HepG2 (cell line): ENCODE data around the gene HELLS. TPM values are rescaled to one million over a fixed set of nuclear protein-coding genes. Genes with fewer than 3 reads are reported as not detected.

Source experiments
- ATAC-seq: fragments of 200-7000 bp; cut with Tn5 transposase; 3 replicates; pipeline ENCODE4 v1.9.1; 2020; ENCODE audit warnings: mild to moderate bottlenecking, moderate library complexity
- BruUV-seq: library from RNA; stranded (reverse); fragments of 400-500 nt; replicated peaks from 2 replicates; lab custom pipeline; 2021; lab: Mats Ljungman, UMichigan
- CTCF ChIA-PET: fragments of 300-600 bp; formaldehyde crosslinking; extraction: SDS; loops from one replicate; lab custom pipeline; 2021; ENCODE audit warnings: low total read pairs, inconsistent platforms, low intra/inter-chr PET ratio; lab: Yijun Ruan, JAX
- POLR2A ChIA-PET: fragments of 350-600 bp; sonication (Branson Sonifier 250); formaldehyde crosslinking; loops from one replicate; lab custom pipeline; 2020; ENCODE audit warnings: antibody characterized with exemption, inconsistent platforms; lab: Yijun Ruan, JAX
- DNase-seq: peaks from one replicate; pipeline ENCODE4 v3.0.0-alpha.2; 2015; ENCODE audit warnings: low spot score
- FAIRE-seq: peaks from 3 replicates; lab custom pipeline; 2011; peaks lifted over from hg19 to GRCh38; lab: Jason Lieb, UNC
- H2AFZ ChIP-seq: one replicate; pipeline ENCODE4 v1.6.1; 2011; ENCODE audit warnings: low read length, inconsistent platforms
- H3K27ac ChIP-seq: fragments of 300-600 bp; 3 replicates; pipeline ENCODE4 v1.8.0; 2011; ENCODE audit warnings: mixed run types, mild to moderate bottlenecking, mixed read lengths, low read length, inconsistent platforms; ENCODE audit not compliant: insufficient read depth; ENCODE audit errors: extremely low read length
- H3K27me3 ChIP-seq, 2 experiments: fragments of 200-600 bp in 1 of 2; 2 replicates in 1 of 2; 3 replicates in 1 of 2; pipeline versions ENCODE4 v1.6.0 to v1.8.0; 2011; ENCODE audit warnings: low read length in 2 of 2, mild to moderate bottlenecking in 2 of 2, moderate library complexity in 2 of 2, inconsistent platforms in 1 of 2; ENCODE audit not compliant: insufficient read depth in 2 of 2, control insufficient read depth in 1 of 2
- H3K36me3 ChIP-seq, 2 experiments: fragments of 200-600 bp in 1 of 2; replicated peaks in 1 of 2; 2 replicates in 1 of 2; 3 replicates in 1 of 2; pipeline versions ENCODE4 v1.5.1 to v1.8.0; 2011; ENCODE audit warnings: low read length in 2 of 2, inconsistent platforms in 1 of 2; ENCODE audit not compliant: insufficient read depth in 2 of 2, control insufficient read depth in 1 of 2
- H3K4me1 ChIP-seq: 2 replicates; pipeline ENCODE4 v1.5.1; 2012; ENCODE audit warnings: low read length, inconsistent platforms; ENCODE audit not compliant: insufficient read depth
- H3K4me2 ChIP-seq: 2 replicates; pipeline ENCODE4 v1.6.0; 2011; ENCODE audit warnings: low read depth, low read length, inconsistent platforms
- H3K4me3 ChIP-seq, 3 experiments: fragments of 200-600 bp in 1 of 3; sonication (generic), shearing (Covaris generic) in 1 of 3; replicated peaks in 1 of 3; 2 replicates each; pipeline ENCODE4 v1.5.1; 2011 to 2016; ENCODE audit warnings: low read length in 3 of 3, inconsistent platforms in 2 of 3, low read depth in 2 of 3, mild to moderate bottlenecking in 2 of 3, control low read depth in 1 of 3, mixed read lengths in 1 of 3; ENCODE audit not compliant: insufficient read depth in 1 of 3
- H3K79me2 ChIP-seq: one replicate; pipeline ENCODE4 v1.6.1; 2011; ENCODE audit warnings: low read length, inconsistent platforms; ENCODE audit not compliant: insufficient read depth
- H3K9ac ChIP-seq: 2 replicates; pipeline ENCODE4 v1.6.0; 2011; ENCODE audit warnings: mild to moderate bottlenecking, low read depth, low read length, inconsistent platforms; ENCODE audit not compliant: insufficient read depth
- H3K9me3 ChIP-seq: 2 replicates; pipeline ENCODE4 v1.5.1; 2012; ENCODE audit warnings: mild to moderate bottlenecking, low read length
- H4K20me1 ChIP-seq: 2 replicates; pipeline ENCODE4 v1.6.0; 2011; ENCODE audit warnings: inconsistent platforms, mild to moderate bottlenecking, low read length, moderate library complexity; ENCODE audit not compliant: insufficient read depth
- AKAP8 ChIP-seq: sonication (generic); formaldehyde crosslinking; IDR thresholded peaks from 2 replicates; pipeline ENCODE4 v1.5.1; 2020; ENCODE audit warnings: mild to moderate bottlenecking, missing genetic modification reagents
- CENPT ChIP-seq: sonication (generic); formaldehyde crosslinking; IDR thresholded peaks from 2 replicates; pipeline ENCODE4 v1.8.0; 2022; ENCODE audit warnings: low read depth, mild to moderate bottlenecking, moderate library complexity, missing genetic modification reagents
- CENPX ChIP-seq: sonication (generic); formaldehyde crosslinking; IDR thresholded peaks from 2 replicates; pipeline ENCODE4 v1.9.0; 2021; ENCODE audit warnings: mild to moderate bottlenecking, missing genetic modification reagents, moderate library complexity
- ETV5 ChIP-seq: IDR thresholded peaks from 2 replicates; pipeline ENCODE4 v1.6.1; 2018; ENCODE audit warnings: missing biosample characterization, missing genetic modification reagents, inconsistent platforms, borderline replicate concordance
- TEAD2 ChIP-seq: sonication (generic); formaldehyde crosslinking; IDR thresholded peaks from 2 replicates; pipeline ENCODE4 v1.9.0; 2021; ENCODE audit warnings: missing genetic modification reagents
- ZFP36 ChIP-seq: fragments of 150-350 bp; IDR thresholded peaks from 2 replicates; pipeline ENCODE4 v1.6.1; 2018; ENCODE audit warnings: borderline replicate concordance, low read length, low read depth; ENCODE audit not compliant: partially characterized antibody
- ZNF510 ChIP-seq: sonication (generic); formaldehyde crosslinking; IDR thresholded peaks from 2 replicates; pipeline ENCODE4 v1.4.0; 2020; ENCODE audit warnings: low read depth, mild to moderate bottlenecking, missing genetic modification reagents
- WGBS: methylation state at CpG from one replicate; pipeline ENCODE4 v1.1.6; 2017; ENCODE audit warnings: low lambda C conversion rate; 5-methylcytosine and 5-hydroxymethylcytosine counted together
- in situ Hi-C: cut with HindIII; loops from 2 replicates; pipeline ENCODE4 v1.10.0; 2017; ENCODE audit warnings: low pct_unique_long_range_greater_than_20kb; ENCODE audit not compliant: extremely low pct_ligation_motif_present
- intact Hi-C: fragments of 100-400 bp; cut with micrococcal nuclease; formaldehyde crosslinking; loops from one replicate; pipeline ENCODE4 v1.10.0; 2022; ENCODE audit not compliant: unreplicated experiment
- polyA plus RNA-seq, 8 experiments: library from polyadenylated mRNA; depleted of rRNA in 3 of 8; stranded (reverse) in 7 of 8; unstranded in 1 of 8; fragments of >200 nt; fragmentation: Illumina TruSeq in 4 of 8; extraction: Trizol in 4 of 8; gene quantifications; 2 replicates each; pipeline versions ENCODE4 v1.2.1 to v1.2.3, GENCODE V29; 2011 to 2016; ENCODE audit warnings: low read depth in 4 of 8, missing spikeins in 1 of 8, mixed read lengths in 1 of 8; ENCODE audit not compliant: insufficient read depth in 1 of 8
- total RNA-seq, 5 experiments: library from RNA; depleted of rRNA; stranded (reverse); fragments of >200 nt; fragmentation: Illumina TruSeq; extraction: Trizol; gene quantifications; 2 replicates each; pipeline ENCODE4 v1.2.3, GENCODE V29; 2016; ENCODE audit warnings: low read depth in 1 of 5
- TF ChIP-seq, protein P1 (sequence below): sonication (generic); formaldehyde crosslinking; IDR thresholded peaks from 2 replicates; pipeline ENCODE4 v1.4.0; 2020; ENCODE audit warnings: missing genetic modification reagents, borderline replicate concordance
- TF ChIP-seq, protein P2 (sequence below): sonication (generic); formaldehyde crosslinking; IDR thresholded peaks from 2 replicates; pipeline ENCODE4 v1.4.0; 2020; ENCODE audit warnings: missing genetic modification reagents
- TF ChIP-seq, protein P3 (sequence below): sonication (generic); formaldehyde crosslinking; IDR thresholded peaks from 2 replicates; pipeline ENCODE4 v1.5.1; 2020; ENCODE audit warnings: mild to moderate bottlenecking, missing genetic modification reagents, borderline replicate concordance
- TF ChIP-seq, protein P4 (sequence below): sonication (generic); formaldehyde crosslinking; IDR thresholded peaks from 2 replicates; pipeline ENCODE4 v1.5.0; 2020; ENCODE audit warnings: missing genetic modification reagents

Gene HELLS
- total and polyA plus RNA-seq, 2 of the 13 experiments (the other 11 are each of a cell fraction or from before 2014, with no cell fraction given): 22.6 to 84.6 TPM

DNA sequence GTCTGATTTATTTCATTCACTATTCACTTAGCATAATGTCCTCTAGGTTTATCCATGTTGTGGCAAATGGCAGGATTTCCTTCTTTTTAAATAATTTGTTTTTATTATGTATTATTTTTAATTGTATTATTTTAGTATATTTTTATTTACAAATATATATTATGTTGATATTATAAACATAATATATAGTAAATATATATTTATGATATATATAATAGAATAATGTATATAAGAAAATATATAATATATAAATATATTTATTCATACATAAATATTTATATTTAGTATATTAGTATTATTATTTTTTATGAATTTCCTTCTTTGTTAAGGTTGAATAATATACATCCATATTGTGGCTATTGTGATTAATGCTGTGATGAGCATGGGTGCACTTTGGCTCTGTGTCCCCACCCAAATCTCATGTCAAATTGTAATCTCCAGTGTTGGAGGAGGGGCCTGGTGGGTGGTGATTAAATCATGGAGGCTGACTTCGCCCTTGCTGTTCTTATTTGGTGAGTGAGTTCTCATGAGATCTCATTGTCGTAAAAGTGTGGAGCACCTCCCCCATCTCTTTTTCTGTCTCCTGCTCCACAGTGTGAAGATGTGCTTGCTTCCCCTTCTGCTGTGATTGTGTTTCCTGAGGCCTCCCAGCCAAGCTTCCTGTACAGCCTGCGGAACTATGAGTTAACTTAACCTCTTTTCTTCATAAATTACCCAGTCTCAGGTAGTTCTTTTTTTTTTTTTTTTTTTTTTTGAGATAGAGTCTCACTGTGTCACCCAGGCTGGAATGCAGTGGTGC lies 85.7 kb downstream of the HELLS start:
- FAIRE-seq: no peak
- WGBS: 82% methylated on average over 3 of the region's 3 CpGs
- no peak for ATAC-seq
- ChIA-PET POLR2A (no interaction called here), CTCF (no interaction called here)
- H3K4me3 ChIP-seq: no peak overlapping the region
- no peak overlapping the region for H2AFZ ChIP-seq
- in situ Hi-C loops (loop anchor here (25.0 kb wide), 1 partner anchor 606 kb away; no protein-coding TSS in a partner anchor), intact Hi-C loops (no loop called here)
- DNase-seq: no peak
- H3K4me2 ChIP-seq: no peak overlapping the region
- no peaks in the 10 kb centered on the region for H3K9me3 ChIP-seq
- no peak overlapping the region for H3K27ac ChIP-seq
- H3K9ac ChIP-seq: no peak overlapping the region
- no peaks in the 10 kb centered on the region for H3K79me2 ChIP-seq
- H3K4me1 ChIP-seq: no peaks in the 10 kb centered on the region
- no peaks in the 10 kb centered on the region for H3K36me3 ChIP-seq
- H3K27me3 ChIP-seq: no peaks in the 10 kb centered on the region
- no TSS peak for BruUV-seq
- H4K20me1 ChIP-seq: no peaks in the 10 kb centered on the region
- TF ChIP-seq ZNF510 (CRISPR knock-in tag): no peak
- no peak for TF ChIP-seq TEAD2
- TF ChIP-seq CENPX (CRISPR knock-in tag): no peak
- no peak for TF ChIP-seq ETV5
- TF ChIP-seq CENPT (CRISPR knock-in tag): no peak
- TF ChIP-seq, protein P1, sequence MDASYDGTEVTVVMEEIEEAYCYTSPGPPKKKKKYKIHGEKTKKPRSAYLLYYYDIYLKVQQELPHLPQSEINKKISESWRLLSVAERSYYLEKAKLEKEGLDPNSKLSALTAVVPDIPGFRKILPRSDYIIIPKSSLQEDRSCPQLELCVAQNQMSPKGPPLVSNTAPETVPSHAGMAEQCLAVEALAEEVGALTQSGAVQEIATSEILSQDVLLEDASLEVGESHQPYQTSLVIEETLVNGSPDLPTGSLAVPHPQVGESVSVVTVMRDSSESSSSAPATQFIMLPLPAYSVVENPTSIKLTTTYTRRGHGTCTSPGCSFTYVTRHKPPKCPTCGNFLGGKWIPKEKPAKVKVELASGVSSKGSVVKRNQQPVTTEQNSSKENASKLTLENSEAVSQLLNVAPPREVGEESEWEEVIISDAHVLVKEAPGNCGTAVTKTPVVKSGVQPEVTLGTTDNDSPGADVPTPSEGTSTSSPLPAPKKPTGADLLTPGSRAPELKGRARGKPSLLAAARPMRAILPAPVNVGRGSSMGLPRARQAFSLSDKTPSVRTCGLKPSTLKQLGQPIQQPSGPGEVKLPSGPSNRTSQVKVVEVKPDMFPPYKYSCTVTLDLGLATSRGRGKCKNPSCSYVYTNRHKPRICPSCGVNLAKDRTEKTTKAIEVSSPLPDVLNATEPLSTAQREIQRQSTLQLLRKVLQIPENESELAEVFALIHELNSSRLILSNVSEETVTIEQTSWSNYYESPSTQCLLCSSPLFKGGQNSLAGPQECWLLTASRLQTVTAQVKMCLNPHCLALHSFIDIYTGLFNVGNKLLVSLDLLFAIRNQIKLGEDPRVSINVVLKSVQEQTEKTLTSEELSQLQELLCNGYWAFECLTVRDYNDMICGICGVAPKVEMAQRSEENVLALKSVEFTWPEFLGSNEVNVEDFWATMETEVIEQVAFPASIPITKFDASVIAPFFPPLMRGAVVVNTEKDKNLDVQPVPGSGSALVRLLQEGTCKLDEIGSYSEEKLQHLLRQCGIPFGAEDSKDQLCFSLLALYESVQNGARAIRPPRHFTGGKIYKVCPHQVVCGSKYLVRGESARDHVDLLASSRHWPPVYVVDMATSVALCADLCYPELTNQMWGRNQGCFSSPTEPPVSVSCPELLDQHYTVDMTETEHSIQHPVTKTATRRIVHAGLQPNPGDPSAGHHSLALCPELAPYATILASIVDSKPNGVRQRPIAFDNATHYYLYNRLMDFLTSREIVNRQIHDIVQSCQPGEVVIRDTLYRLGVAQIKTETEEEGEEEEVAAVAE (CRISPR knock-in tag): no peak
- no peak for TF ChIP-seq AKAP8 (CRISPR knock-in tag)
- TF ChIP-seq, protein P2, sequence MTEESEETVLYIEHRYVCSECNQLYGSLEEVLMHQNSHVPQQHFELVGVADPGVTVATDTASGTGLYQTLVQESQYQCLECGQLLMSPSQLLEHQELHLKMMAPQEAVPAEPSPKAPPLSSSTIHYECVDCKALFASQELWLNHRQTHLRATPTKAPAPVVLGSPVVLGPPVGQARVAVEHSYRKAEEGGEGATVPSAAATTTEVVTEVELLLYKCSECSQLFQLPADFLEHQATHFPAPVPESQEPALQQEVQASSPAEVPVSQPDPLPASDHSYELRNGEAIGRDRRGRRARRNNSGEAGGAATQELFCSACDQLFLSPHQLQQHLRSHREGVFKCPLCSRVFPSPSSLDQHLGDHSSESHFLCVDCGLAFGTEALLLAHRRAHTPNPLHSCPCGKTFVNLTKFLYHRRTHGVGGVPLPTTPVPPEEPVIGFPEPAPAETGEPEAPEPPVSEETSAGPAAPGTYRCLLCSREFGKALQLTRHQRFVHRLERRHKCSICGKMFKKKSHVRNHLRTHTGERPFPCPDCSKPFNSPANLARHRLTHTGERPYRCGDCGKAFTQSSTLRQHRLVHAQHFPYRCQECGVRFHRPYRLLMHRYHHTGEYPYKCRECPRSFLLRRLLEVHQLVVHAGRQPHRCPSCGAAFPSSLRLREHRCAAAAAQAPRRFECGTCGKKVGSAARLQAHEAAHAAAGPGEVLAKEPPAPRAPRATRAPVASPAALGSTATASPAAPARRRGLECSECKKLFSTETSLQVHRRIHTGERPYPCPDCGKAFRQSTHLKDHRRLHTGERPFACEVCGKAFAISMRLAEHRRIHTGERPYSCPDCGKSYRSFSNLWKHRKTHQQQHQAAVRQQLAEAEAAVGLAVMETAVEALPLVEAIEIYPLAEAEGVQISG (CRISPR knock-in tag): no peak
- TF ChIP-seq, protein P3, sequence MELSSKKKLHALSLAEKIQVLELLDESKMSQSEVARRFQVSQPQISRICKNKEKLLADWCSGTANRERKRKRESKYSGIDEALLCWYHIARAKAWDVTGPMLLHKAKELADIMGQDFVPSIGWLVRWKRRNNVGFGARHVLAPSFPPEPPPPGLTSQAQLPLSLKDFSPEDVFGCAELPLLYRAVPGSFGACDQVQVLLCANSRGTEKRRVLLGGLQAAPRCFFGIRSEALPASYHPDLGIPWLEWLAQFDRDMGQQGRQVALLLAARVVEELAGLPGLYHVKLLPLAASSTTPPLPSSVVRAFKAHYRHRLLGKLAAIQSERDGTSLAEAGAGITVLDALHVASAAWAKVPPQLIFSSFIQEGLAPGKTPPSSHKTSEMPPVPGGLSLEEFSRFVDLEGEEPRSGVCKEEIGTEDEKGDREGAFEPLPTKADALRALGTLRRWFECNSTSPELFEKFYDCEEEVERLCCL: no peak
- no peak for TF ChIP-seq ZFP36
- TF ChIP-seq, protein P4, sequence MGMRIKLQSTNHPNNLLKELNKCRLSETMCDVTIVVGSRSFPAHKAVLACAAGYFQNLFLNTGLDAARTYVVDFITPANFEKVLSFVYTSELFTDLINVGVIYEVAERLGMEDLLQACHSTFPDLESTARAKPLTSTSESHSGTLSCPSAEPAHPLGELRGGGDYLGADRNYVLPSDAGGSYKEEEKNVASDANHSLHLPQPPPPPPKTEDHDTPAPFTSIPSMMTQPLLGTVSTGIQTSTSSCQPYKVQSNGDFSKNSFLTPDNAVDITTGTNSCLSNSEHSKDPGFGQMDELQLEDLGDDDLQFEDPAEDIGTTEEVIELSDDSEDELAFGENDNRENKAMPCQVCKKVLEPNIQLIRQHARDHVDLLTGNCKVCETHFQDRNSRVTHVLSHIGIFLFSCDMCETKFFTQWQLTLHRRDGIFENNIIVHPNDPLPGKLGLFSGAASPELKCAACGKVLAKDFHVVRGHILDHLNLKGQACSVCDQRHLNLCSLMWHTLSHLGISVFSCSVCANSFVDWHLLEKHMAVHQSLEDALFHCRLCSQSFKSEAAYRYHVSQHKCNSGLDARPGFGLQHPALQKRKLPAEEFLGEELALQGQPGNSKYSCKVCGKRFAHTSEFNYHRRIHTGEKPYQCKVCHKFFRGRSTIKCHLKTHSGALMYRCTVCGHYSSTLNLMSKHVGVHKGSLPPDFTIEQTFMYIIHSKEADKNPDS (CRISPR knock-in tag): no peak
